GM19240 (cell line): ENCODE measurements around the gene SPDYA.

Experiments
- DNase-seq: peaks from one replicate; pipeline ENCODE4 v3.0.0; 2011; ENCODE audit warnings: low spot score; ENCODE audit not compliant: insufficient read length

Gene SPDYA

GRCh38 chr2:28824870-28825269, 14.2 kb downstream of the SPDYA start:
- DNase-seq = no peak

GRCh38 chr2:28828382-28828781, 17.7 kb downstream of the SPDYA start:
- no peak for DNase-seq

- DNase-seq = no peak
Measured at GRCh38 chr2:28833740-28834470, 23.3 kb downstream of the SPDYA start.

- DNase-seq = no peak
Measured at GRCh38 chr2:28835781-28836180, 25.1 kb downstream of the SPDYA start.

GRCh38 chr2:28838971-28839370, 28.3 kb downstream of the SPDYA start:
- no peak for DNase-seq

GRCh38 chr2:28842042-28842441, 31.4 kb downstream of the SPDYA start:
- DNase-seq = no peak

- DNase-seq = no peak
Measured at GRCh38 chr2:28855193-28855592, 44.6 kb downstream of the SPDYA start.

- no peak for DNase-seq
Measured at GRCh38 chr2:28855977-28856376, 45.3 kb downstream of the SPDYA start.

- DNase-seq = no peak
Measured at GRCh38 chr2:28868611-28869010, 58.0 kb downstream of the SPDYA start.

- DNase-seq = peak; percentile 2
Measured at GRCh38 chr2:28869494-28870145, 59.0 kb downstream of the SPDYA start.

- DNase-seq = peak; percentile 90
Measured at GRCh38 chr2:28870146-28870891, 59.7 kb downstream of the SPDYA start, which contains the start of gene TRMT61B. TRMT61B (minus strand) TSS chr2:28870309; CDS start chr2:28870277, 32 bp downstream.

- DNase-seq = no peak
Measured at GRCh38 chr2:28871620-28872019, 61.0 kb downstream of the SPDYA start.

- DNase-seq = no peak
Measured at GRCh38 chr2:28880193-28880592, 69.6 kb downstream of the SPDYA start.

GRCh38 chr2:28893488-28893887, 82.9 kb downstream of the SPDYA start:
- DNase-seq = no peak

GRCh38 chr2:28894470-28895188, 84.0 kb downstream of the SPDYA start, which contains the start of gene WDR43:
WDR43 (plus strand) TSS chr2:28894667; CDS start chr2:28894699, 32 bp downstream.
- DNase-seq = peak; percentile 88

- no peak for DNase-seq
Measured at GRCh38 chr2:28895189-28895893, 84.7 kb downstream of the SPDYA start.

- no peak for DNase-seq
Measured at GRCh38 chr2:28896906-28897305, 86.3 kb downstream of the SPDYA start.

- no peak for DNase-seq
Measured at GRCh38 chr2:28898048-28898447, 87.4 kb downstream of the SPDYA start.
